ENCODE data around the gene ANKRD44.

Gene ANKRD44

DNA sequence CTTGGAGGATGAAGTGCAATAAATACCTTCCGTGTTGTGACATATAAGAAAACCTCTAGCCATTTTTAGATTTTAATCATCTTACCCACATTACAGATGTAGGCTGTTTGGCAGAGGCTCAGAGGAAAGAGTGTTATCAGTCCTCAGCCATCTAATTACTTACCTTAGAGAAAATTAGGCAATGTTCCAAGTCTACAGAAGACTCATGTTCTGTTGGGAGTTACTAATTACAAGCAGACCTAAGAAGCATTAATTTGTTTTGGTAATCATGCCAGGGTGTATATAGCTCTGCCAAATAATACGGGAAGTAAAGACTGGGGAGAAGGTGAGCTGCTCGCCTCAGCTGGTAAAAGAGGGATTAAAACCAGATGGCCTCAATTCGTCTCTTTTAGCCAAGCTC, 258.2 kb downstream of the ANKRD44 start:
- no peaks in the 10 kb centered on the region for H3K36me3 ChIP-seq (ENCODE audit: insufficient read depth, low read length)

DNA sequence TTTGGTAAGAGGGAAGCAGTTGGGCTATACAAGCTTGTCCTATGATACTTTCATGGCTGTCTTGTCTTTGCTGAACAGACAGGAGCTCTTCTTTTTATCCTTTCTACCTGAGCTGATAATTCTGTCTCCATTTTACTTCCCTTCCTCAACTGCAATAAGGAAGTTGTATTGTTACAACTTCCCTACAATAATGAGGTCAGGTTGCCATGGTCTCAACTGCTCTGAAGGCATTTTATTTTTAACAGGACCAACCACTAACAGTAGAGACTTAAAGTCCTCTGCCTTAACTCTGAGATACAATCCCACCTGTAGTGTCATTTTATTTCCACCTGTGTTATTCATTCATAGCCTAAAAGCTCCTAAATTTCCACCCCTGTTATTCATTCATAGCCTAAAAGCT, 265.5 kb downstream of the ANKRD44 start:
- Histone ChIP-seq H3K9me3 (replicated peaks; ENCODE audit: low read length) (no peaks in the 10 kb centered on the region), H3K4me3 (ENCODE audit: low read length) (no peak overlapping the region), H3K36me3 (ENCODE audit: insufficient read depth, low read length) (no peaks in the 10 kb centered on the region), H3K9ac (ENCODE audit: low read depth, low read length) (no peak overlapping the region), H3K4me1 (ENCODE audit: control insufficient read depth, insufficient read depth, low read length) (no peaks in the 10 kb centered on the region), H3K27me3 (ENCODE audit: control insufficient read depth, insufficient read depth, low read length) (no peaks in the 10 kb centered on the region), H3K4me2 (ENCODE audit: low read length) (no peak overlapping the region)

More for the DNA sequence above, 258.2 kb downstream of the ANKRD44 start:
- no peak overlapping the region for H3K9ac ChIP-seq (ENCODE audit: low read depth, low read length)
- no peaks in the 10 kb centered on the region for H3K4me1 ChIP-seq (ENCODE audit: control insufficient read depth, insufficient read depth, low read length)
- H3K4me2 ChIP-seq (ENCODE audit: low read length), result no peak overlapping the region
- no peaks in the 10 kb centered on the region for H3K9me3 ChIP-seq (replicated peaks; ENCODE audit: low read length)
- no peaks in the 10 kb centered on the region for H3K27me3 ChIP-seq (ENCODE audit: control insufficient read depth, insufficient read depth, low read length)
- no peak overlapping the region for H3K4me3 ChIP-seq (ENCODE audit: low read length)

DNA sequence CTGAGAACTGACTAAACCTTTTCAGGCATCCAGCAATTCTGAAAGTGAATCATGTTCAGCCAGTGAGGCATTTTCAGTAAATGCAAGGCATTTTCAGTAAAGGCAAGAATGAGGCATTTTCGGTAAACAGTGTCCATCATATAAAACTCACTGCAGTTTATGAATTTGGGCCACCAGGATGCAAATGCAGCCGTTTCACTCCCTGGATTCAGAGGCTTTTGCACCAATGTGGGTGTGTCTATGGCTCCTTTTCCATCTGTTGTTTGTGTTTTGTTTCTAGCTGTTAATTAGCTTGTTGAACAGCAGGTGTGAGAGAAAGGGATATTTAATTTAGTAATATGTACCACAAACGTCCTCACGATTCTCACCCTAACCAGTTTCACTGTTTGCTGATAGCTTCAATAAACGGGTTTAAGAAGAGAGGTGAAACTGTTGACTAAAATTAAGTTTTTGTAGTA, 267.8 kb downstream of the ANKRD44 start:
- no peaks in the 10 kb centered on the region for H3K9me3 ChIP-seq (replicated peaks; ENCODE audit: low read length)
- H3K4me1 ChIP-seq (ENCODE audit: control insufficient read depth, insufficient read depth, low read length), result no peaks in the 10 kb centered on the region
- H3K36me3 ChIP-seq (ENCODE audit: insufficient read depth, low read length), result no peaks in the 10 kb centered on the region
- no peak overlapping the region for H3K4me2 ChIP-seq (ENCODE audit: low read length)
- H3K27me3 ChIP-seq (ENCODE audit: control insufficient read depth, insufficient read depth, low read length), result no peaks in the 10 kb centered on the region
- no peak overlapping the region for H3K9ac ChIP-seq (ENCODE audit: low read depth, low read length)
- H3K4me3 ChIP-seq (ENCODE audit: low read length), result no peak overlapping the region

DNA sequence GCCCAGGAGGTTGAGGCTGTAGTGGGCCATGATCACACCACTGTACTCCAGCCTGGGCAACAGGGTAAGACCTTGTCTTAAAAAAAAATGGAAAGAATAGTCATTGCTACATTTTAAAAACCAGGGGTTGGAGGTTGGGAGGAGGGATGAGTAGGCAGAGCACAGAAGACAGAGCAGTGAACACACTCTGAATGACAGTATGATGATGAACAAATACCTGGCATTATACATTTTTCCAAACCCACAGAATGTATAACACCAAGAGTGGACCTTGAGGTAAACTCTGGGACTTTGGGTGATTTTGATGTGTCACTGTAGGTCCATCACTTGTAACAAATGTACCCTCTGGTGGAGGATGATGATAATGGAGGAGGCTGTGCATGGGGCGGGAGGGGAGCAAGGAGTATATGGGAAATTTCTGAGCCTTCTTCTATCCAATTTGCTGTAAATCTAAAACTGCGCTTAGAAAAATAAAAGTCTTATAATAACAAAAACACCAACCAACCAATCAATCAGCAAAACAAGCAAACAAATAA, 272.6 kb downstream of the ANKRD44 start:
- H3K4me3 ChIP-seq (ENCODE audit: low read length), result no peak overlapping the region
- H3K27me3 ChIP-seq (ENCODE audit: control insufficient read depth, insufficient read depth, low read length), result no peaks in the 10 kb centered on the region
- H3K9ac ChIP-seq (ENCODE audit: low read depth, low read length), result no peak overlapping the region
- no peaks in the 10 kb centered on the region for H3K9me3 ChIP-seq (replicated peaks; ENCODE audit: low read length)
- H3K36me3 ChIP-seq (ENCODE audit: insufficient read depth, low read length), result no peaks in the 10 kb centered on the region
- no peaks in the 10 kb centered on the region for H3K4me1 ChIP-seq (ENCODE audit: control insufficient read depth, insufficient read depth, low read length)
- no peak overlapping the region for H3K4me2 ChIP-seq (ENCODE audit: low read length)

DNA sequence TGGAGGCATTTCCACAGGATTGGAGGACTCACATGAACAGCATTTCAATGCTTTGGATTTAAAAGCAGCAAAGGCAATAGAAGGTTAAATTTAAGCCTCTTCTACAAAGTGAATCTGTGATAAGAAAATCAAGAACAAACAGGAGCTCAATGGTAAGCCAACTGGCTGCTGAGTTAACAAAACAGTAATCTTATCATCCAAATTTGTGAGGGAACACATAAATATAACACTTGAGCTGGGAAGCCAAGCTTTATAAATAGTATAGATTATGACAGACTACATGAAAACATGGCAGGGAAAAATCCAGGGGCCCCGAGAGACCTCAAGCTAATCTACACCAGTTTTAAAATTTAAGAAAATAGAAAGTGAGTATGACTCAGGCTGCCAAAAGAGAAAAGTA, 275.6 kb downstream of the ANKRD44 start:
- Histone ChIP-seq H3K4me3 (ENCODE audit: low read length) (no peak overlapping the region), H3K9ac (ENCODE audit: low read depth, low read length) (no peak overlapping the region), H3K9me3 (replicated peaks; ENCODE audit: low read length) (no peaks in the 10 kb centered on the region), H3K4me2 (ENCODE audit: low read length) (no peak overlapping the region), H3K4me1 (ENCODE audit: control insufficient read depth, insufficient read depth, low read length) (no peaks in the 10 kb centered on the region), H3K36me3 (ENCODE audit: insufficient read depth, low read length) (no peaks in the 10 kb centered on the region), H3K27me3 (ENCODE audit: control insufficient read depth, insufficient read depth, low read length) (no peaks in the 10 kb centered on the region)

DNA sequence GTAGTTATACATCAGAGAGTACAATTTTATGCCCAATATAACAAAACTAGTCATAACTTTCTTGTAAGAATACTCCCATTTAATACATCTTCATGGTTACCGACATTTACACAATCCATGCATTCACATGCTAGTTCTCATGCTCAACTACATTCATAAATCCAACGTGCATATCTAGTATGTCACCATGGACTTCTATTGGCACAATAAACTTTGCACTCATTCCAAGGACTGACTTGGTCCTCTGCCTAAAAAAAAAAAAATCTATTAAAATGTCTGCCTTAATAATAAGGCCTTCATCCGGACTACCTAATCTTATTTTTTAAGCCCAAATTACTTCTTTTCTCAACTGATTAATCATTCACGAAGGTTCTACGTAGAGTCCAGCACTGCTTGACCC, 276.3 kb downstream of the ANKRD44 start:
- no peaks in the 10 kb centered on the region for H3K36me3 ChIP-seq (ENCODE audit: insufficient read depth, low read length)
- no peaks in the 10 kb centered on the region for H3K4me1 ChIP-seq (ENCODE audit: control insufficient read depth, insufficient read depth, low read length)
- no peak overlapping the region for H3K9ac ChIP-seq (ENCODE audit: low read depth, low read length)
- H3K4me2 ChIP-seq (ENCODE audit: low read length), result no peak overlapping the region
- no peaks in the 10 kb centered on the region for H3K27me3 ChIP-seq (ENCODE audit: control insufficient read depth, insufficient read depth, low read length)
- no peaks in the 10 kb centered on the region for H3K9me3 ChIP-seq (replicated peaks; ENCODE audit: low read length)
- no peak overlapping the region for H3K4me3 ChIP-seq (ENCODE audit: low read length)

DNA sequence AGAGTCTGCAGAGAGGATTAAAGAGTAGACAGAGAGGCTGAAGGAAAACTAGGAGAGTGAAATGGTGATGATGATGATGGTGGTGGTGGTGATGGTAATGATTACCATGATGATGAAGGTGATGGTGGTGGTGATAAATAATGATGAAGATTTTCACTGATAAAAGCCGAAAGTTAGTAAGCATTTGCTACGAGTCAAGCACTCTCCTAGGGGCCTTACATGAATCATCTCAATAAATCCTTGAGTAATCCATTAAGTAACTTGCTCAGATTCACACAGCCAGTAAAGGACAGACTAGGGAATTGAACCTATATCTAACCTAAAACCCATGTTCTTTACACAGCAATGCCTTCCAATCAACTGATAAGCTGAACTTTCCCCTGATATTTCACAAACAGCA, 277.4 kb downstream of the ANKRD44 start:
- H3K36me3 ChIP-seq (ENCODE audit: insufficient read depth, low read length), result no peaks in the 10 kb centered on the region

DNA sequence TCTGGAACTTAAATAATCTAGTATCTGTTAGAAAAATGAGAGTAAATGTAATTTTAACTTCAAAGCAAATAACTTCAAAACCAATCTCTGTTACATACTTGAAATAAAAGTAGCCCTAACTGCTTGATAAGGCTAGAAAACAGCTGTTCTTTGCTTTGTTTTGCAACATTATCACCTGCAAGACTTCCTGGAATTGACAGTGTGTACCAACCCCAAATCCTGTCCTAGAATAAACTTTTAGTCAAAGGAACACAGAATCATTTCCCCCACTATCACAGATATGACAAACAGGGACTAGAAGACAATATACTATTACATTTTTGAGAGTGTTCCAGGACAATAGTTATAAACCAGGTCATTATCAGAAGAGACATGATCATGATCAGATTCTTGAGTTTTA, 278.8 kb downstream of the ANKRD44 start:
- no peaks in the 10 kb centered on the region for H3K36me3 ChIP-seq (ENCODE audit: insufficient read depth, low read length)
- H3K4me2 ChIP-seq (ENCODE audit: low read length), result no peak overlapping the region
- H3K27me3 ChIP-seq (ENCODE audit: control insufficient read depth, insufficient read depth, low read length), result no peaks in the 10 kb centered on the region
- no peaks in the 10 kb centered on the region for H3K4me1 ChIP-seq (ENCODE audit: control insufficient read depth, insufficient read depth, low read length)
- no peak overlapping the region for H3K4me3 ChIP-seq (ENCODE audit: low read length)
- no peaks in the 10 kb centered on the region for H3K9me3 ChIP-seq (replicated peaks; ENCODE audit: low read length)
- H3K9ac ChIP-seq (ENCODE audit: low read depth, low read length), result no peak overlapping the region

More for the DNA sequence above, 277.4 kb downstream of the ANKRD44 start:
- Histone ChIP-seq H3K4me1 (ENCODE audit: control insufficient read depth, insufficient read depth, low read length) (no peaks in the 10 kb centered on the region), H3K9me3 (replicated peaks; ENCODE audit: low read length) (no peaks in the 10 kb centered on the region), H3K9ac (ENCODE audit: low read depth, low read length) (no peak overlapping the region), H3K4me2 (ENCODE audit: low read length) (no peak overlapping the region), H3K4me3 (ENCODE audit: low read length) (no peak overlapping the region), H3K27me3 (ENCODE audit: control insufficient read depth, insufficient read depth, low read length) (no peaks in the 10 kb centered on the region)

DNA sequence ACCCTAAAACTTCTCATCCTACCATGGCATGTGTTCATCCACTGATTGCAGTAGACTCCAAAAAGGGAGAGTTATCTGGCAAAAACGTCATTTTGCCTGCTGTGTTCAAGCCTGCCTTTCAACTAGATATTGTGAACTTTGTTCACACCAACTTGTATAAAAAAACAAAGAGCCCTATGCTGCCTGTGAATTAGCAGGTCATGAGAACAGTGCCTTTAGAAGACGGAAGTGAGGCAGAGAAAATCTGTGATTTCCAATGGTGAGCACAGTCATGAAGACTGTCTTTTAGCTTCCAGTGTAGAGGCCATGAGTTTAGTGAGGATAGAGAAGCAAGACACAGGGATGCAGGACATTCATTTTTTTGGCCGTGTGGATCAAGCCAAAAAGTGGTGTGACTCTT, 280.5 kb downstream of the ANKRD44 start:
- Histone ChIP-seq H3K4me1 (ENCODE audit: control insufficient read depth, insufficient read depth, low read length) (no peaks in the 10 kb centered on the region), H3K27me3 (ENCODE audit: control insufficient read depth, insufficient read depth, low read length) (no peaks in the 10 kb centered on the region), H3K36me3 (ENCODE audit: insufficient read depth, low read length) (no peaks in the 10 kb centered on the region), H3K4me2 (ENCODE audit: low read length) (no peak overlapping the region), H3K9ac (ENCODE audit: low read depth, low read length) (no peak overlapping the region), H3K9me3 (replicated peaks; ENCODE audit: low read length) (no peaks in the 10 kb centered on the region), H3K4me3 (ENCODE audit: low read length) (no peak overlapping the region)

DNA sequence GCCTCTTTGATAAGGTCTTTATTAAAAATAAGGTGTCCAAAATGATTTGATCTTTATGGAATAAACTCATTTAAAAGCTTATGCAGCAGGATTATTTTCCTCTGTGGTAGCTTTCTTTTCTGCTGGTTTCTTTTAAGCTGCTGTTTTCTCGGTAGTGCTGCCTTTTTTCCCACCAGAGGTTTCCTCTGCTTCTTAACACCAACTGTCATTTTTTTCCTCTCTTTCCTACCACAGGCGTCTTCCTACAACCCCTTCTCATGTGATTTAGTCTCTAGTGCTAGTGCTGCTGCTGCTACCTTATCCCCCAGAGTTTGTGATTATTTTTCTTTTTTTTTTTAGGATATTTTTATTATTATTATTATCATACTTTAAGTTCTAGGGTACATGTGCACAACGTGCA, 281.9 kb downstream of the ANKRD44 start:
- Histone ChIP-seq H3K36me3 (ENCODE audit: insufficient read depth, low read length) (no peaks in the 10 kb centered on the region), H3K27me3 (ENCODE audit: control insufficient read depth, insufficient read depth, low read length) (no peaks in the 10 kb centered on the region), H3K4me3 (ENCODE audit: low read length) (no peak overlapping the region), H3K4me2 (ENCODE audit: low read length) (no peak overlapping the region), H3K9me3 (replicated peaks; ENCODE audit: low read length) (no peaks in the 10 kb centered on the region), H3K9ac (ENCODE audit: low read depth, low read length) (no peak overlapping the region), H3K4me1 (ENCODE audit: control insufficient read depth, insufficient read depth, low read length) (no peaks in the 10 kb centered on the region)

DNA sequence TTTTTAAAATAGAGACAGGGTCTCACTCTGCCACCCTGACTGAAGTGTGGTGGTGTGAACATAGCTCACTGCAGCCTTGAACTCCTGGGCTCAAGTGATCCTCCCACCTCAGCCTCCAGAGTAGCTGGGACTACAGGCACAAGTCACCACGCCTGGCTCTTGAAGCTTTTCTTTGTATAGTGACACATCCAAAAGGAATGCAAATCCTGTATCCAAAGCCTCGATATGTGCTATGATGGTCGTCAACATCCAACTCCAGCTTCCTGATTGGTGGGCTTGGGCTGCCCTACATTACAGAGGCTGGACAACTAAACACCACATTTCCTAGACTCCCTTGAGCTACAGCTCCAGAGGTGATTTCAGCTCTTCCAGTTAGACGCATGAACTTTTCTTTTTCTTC, 282.4 kb downstream of the ANKRD44 start:
- Histone ChIP-seq H3K4me2 (ENCODE audit: low read length) (no peak overlapping the region), H3K27me3 (ENCODE audit: control insufficient read depth, insufficient read depth, low read length) (no peaks in the 10 kb centered on the region), H3K9me3 (replicated peaks; ENCODE audit: low read length) (no peaks in the 10 kb centered on the region), H3K4me1 (ENCODE audit: control insufficient read depth, insufficient read depth, low read length) (no peaks in the 10 kb centered on the region), H3K9ac (ENCODE audit: low read depth, low read length) (no peak overlapping the region), H3K36me3 (ENCODE audit: insufficient read depth, low read length) (no peaks in the 10 kb centered on the region), H3K4me3 (ENCODE audit: low read length) (no peak overlapping the region)

DNA sequence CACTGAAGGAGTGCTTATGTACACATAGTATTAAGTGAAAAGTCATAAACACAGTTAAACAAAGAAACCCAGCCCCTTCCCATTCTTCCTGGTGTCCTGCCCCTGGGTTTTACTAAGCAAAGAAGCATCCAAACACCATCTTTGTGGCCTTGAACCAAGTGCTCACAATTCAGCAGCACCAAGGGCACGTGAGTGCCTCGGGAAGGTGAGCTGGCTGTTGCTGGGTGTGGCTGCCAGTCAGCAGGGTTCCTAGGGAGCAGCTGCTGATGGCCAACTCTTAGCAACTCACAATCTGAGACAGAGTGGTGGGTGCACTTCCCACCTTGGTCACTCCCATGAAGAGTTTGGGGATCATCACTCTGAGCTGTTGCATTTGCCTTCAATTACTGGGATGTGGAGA, 286.4 kb downstream of the ANKRD44 start:
- Histone ChIP-seq H3K4me1 (ENCODE audit: control insufficient read depth, insufficient read depth, low read length) (no peaks in the 10 kb centered on the region), H3K36me3 (ENCODE audit: insufficient read depth, low read length) (no peaks in the 10 kb centered on the region), H3K9ac (ENCODE audit: low read depth, low read length) (no peak overlapping the region), H3K9me3 (replicated peaks; ENCODE audit: low read length) (no peaks in the 10 kb centered on the region), H3K4me3 (ENCODE audit: low read length) (no peak overlapping the region), H3K27me3 (ENCODE audit: control insufficient read depth, insufficient read depth, low read length) (no peaks in the 10 kb centered on the region), H3K4me2 (ENCODE audit: low read length) (no peak overlapping the region)
